Measurements from ENCODE around the gene SMARCA4.
A peak's percentile ranks its signal among the peaks of the same experiment; 100 is the strongest.

SMARCA4 gene

DNA sequence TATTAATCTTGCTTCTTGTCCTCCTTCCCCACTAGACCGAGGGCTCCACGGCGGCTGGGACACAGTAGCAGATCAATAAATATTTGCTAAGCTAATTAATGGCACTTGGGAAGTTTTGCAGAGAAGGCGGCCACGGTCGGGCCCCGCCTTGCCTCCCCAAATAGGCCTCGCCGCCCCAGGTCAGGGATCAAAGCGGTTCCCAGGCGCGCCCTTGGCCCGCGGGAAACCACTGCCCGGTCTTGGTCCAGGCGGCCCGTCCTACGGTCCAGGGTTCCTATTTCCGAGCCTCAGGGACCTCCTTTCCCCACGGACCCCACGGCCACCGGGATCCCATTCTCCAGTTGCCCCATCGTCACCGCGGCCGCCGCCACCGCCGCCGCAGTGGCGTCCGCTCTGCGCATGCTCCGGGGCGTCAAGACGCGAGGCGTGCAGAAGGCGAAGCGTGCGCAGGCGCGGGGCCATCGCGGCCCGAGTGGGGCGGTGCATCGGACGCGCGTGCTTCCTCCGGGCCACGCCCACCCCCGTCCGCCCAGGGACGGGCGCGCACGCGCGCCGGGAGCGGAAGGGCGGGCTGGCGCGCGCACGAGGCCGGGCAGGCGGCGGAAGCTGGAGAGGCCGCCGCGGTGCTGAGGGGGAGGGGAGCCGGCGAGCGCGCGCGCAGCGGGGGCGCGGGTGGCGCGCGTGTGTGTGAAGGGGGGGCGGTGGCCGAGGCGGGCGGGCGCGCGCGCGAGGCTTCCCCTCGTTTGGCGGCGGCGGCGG, at the start of gene SMARCA4 (continued):
- TF ChIP-seq ZNF280C (tag by site-specific recombination; IDR thresholded peaks at IDR 0.05), result no peak
- TF ChIP-seq, protein P1, sequence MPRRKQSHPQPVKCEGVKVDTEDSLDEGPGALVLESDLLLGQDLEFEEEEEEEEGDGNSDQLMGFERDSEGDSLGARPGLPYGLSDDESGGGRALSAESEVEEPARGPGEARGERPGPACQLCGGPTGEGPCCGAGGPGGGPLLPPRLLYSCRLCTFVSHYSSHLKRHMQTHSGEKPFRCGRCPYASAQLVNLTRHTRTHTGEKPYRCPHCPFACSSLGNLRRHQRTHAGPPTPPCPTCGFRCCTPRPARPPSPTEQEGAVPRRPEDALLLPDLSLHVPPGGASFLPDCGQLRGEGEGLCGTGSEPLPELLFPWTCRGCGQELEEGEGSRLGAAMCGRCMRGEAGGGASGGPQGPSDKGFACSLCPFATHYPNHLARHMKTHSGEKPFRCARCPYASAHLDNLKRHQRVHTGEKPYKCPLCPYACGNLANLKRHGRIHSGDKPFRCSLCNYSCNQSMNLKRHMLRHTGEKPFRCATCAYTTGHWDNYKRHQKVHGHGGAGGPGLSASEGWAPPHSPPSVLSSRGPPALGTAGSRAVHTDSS (tag by site-specific recombination; IDR thresholded peaks at IDR 0.05), result 0 out of 2 replicates have a peak, but pooled peaks have one; percentile 14
- TF ChIP-seq ZNF658 (tag by site-specific recombination; IDR thresholded peaks at IDR 0.05), result no peak
- peak; percentile 71 for TF ChIP-seq ZNF843 (tag by site-specific recombination; IDR thresholded peaks at IDR 0.05)
- TF ChIP-seq ZNF324 (tag by site-specific recombination; IDR thresholded peaks at IDR 0.05), result peak; percentile 67; the same call in 1 of the 2 replicates
- TF ChIP-seq ZNF560 (tag by site-specific recombination; IDR thresholded peaks at IDR 0.05; ENCODE audit: borderline replicate concordance), result peak; percentile 51; the same call in 1 of the 2 replicates
- TF ChIP-seq ZFP69B (tag by site-specific recombination; IDR thresholded peaks at IDR 0.05), result peak; percentile 74
- TF ChIP-seq YY1 (tag by site-specific recombination; IDR thresholded peaks at IDR 0.05), result peak; percentile 47; the same call in 1 of the 2 replicates
- TF ChIP-seq ZNF335 (tag by site-specific recombination; conservative IDR thresholded peaks at IDR 0.05), result peak; percentile 78
- peak; percentile 66 for TF ChIP-seq SP7 (tag by site-specific recombination; IDR thresholded peaks at IDR 0.05)
- peak; percentile 77 for TF ChIP-seq ZNF664 (tag by site-specific recombination; IDR thresholded peaks at IDR 0.05)
- TF ChIP-seq ZBTB10 (tag by site-specific recombination; IDR thresholded peaks at IDR 0.05), result peak; percentile 57; the same call in 1 of the 2 replicates
- peak; percentile 88; the same call in 1 of the 2 replicates for TF ChIP-seq ZSCAN5A (tag by site-specific recombination; IDR thresholded peaks at IDR 0.05)
- TF ChIP-seq ZNF394 (tag by site-specific recombination; IDR thresholded peaks at IDR 0.05; ENCODE audit: borderline replicate concordance), result peak; percentile 32; the same call in 1 of the 2 replicates
- peak; percentile 90 for TF ChIP-seq ZNF692 (tag by site-specific recombination; IDR thresholded peaks at IDR 0.05)
- TF ChIP-seq ZBTB7A (tag by site-specific recombination; IDR thresholded peaks at IDR 0.05; ENCODE audit: low read depth), result 0 out of 2 replicates have a peak, but pooled peaks have one; percentile 27
- no peak for TF ChIP-seq ZSCAN23 (tag by site-specific recombination; IDR thresholded peaks at IDR 0.05)
- peak; percentile 62 for TF ChIP-seq ZBTB48 (tag by site-specific recombination; IDR thresholded peaks at IDR 0.05)
- no peak for TF ChIP-seq ZNF473 (tag by site-specific recombination; IDR thresholded peaks at IDR 0.05)
- 0 out of 2 replicates have a peak, but pooled peaks have one; percentile 28 for TF ChIP-seq ZNF121 (tag by site-specific recombination; IDR thresholded peaks at IDR 0.05)
- peak; percentile 23; the same call in 1 of the 2 replicates for TF ChIP-seq ZNF391 (tag by site-specific recombination; IDR thresholded peaks at IDR 0.05; ENCODE audit: borderline replicate concordance, low read depth)
- peak; percentile 76 for TF ChIP-seq ZBTB26 (tag by site-specific recombination; optimal IDR thresholded peaks at IDR 0.05)
- TF ChIP-seq, protein P2, sequence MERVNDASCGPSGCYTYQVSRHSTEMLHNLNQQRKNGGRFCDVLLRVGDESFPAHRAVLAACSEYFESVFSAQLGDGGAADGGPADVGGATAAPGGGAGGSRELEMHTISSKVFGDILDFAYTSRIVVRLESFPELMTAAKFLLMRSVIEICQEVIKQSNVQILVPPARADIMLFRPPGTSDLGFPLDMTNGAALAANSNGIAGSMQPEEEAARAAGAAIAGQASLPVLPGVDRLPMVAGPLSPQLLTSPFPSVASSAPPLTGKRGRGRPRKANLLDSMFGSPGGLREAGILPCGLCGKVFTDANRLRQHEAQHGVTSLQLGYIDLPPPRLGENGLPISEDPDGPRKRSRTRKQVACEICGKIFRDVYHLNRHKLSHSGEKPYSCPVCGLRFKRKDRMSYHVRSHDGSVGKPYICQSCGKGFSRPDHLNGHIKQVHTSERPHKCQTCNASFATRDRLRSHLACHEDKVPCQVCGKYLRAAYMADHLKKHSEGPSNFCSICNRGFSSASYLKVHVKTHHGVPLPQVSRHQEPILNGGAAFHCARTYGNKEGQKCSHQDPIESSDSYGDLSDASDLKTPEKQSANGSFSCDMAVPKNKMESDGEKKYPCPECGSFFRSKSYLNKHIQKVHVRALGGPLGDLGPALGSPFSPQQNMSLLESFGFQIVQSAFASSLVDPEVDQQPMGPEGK (tag by site-specific recombination; IDR thresholded peaks at IDR 0.05), result peak; percentile 72
- no peak for TF ChIP-seq ZNF670 (tag by site-specific recombination; IDR thresholded peaks at IDR 0.05; ENCODE audit: low read depth)

Measured in HEK293 (cell line).